Spleen (tissue), 7 donors: ENCODE measurements around the gene FAM3C.

Experiments used
- POLR2AphosphoS5 ChIP-seq, 3 donors: sonication (generic); formaldehyde crosslinking; IDR thresholded peaks; one replicate each; pipeline ENCODE4 v1.5.1; 2017; ENCODE audit warnings: antibody characterized with exemption in 3 of 3
- TF ChIP-seq, protein P1 (sequence below), 11 experiments: fragments of 200-600 bp in 7 of 11; fragments of 450-650 bp in 4 of 11; sonication (generic) in 4 of 11; IDR thresholded peaks in 8 of 11; conservative IDR thresholded peaks in 3 of 11; 1 replicate in 7 of 11; 2 replicates in 4 of 11; pipeline versions ENCODE4 v1.4.0 to v1.8.0; 2016 to 2021; ENCODE audit warnings: antibody characterized with exemption in 11 of 11, inconsistent platforms in 4 of 11, mild to moderate bottlenecking in 1 of 11
- donor health status: DM: no; HTN: no; CAD: no; lungs with moderate emphysema.
- donor health status: DM: no; HTN: no; CAD: no.
- donor health status: DM: no; HTN: no; CAD: no.

DNA sequence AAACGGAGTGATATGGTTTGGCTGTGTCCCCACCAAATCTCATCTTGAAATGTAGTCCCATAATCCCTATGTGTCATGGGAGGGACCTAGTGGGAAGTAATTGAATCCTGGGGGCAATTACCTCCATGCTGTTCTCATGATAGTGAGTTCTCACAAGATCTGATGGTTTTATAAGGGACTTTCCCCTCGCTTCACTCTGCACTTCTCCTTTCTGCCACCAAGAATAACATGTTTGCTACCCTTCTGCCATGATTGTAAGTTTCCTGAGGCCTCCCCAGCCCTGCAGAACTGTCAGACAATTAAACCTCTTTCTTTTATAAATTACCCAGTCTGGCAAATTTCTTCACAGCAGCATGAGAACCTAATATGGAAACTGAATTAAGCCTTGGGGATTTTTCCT is 19.1 kb downstream of the FAM3C start:
- TF ChIP-seq, protein P1, sequence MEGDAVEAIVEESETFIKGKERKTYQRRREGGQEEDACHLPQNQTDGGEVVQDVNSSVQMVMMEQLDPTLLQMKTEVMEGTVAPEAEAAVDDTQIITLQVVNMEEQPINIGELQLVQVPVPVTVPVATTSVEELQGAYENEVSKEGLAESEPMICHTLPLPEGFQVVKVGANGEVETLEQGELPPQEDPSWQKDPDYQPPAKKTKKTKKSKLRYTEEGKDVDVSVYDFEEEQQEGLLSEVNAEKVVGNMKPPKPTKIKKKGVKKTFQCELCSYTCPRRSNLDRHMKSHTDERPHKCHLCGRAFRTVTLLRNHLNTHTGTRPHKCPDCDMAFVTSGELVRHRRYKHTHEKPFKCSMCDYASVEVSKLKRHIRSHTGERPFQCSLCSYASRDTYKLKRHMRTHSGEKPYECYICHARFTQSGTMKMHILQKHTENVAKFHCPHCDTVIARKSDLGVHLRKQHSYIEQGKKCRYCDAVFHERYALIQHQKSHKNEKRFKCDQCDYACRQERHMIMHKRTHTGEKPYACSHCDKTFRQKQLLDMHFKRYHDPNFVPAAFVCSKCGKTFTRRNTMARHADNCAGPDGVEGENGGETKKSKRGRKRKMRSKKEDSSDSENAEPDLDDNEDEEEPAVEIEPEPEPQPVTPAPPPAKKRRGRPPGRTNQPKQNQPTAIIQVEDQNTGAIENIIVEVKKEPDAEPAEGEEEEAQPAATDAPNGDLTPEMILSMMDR (IDR thresholded peaks at IDR 0.05 in 8 of 11, conservative IDR thresholded peaks at IDR 0.05 in 3 of 11), result peak in 3 of 11 experiments; percentile 11 to 16 (median 14)
- no peak for TF ChIP-seq POLR2AphosphoS5 (IDR thresholded peaks at IDR 0.05)
